CD4-positive, alpha-beta T cell treated with Interleukin-10 for 1 hour (primary cell): Measurements from ENCODE around the gene NPR2.

ENCODE experiments used
- DNase-seq: peaks from one replicate; pipeline ENCODE4 v3.0.0-alpha.2; 2020

Gene NPR2

GRCh38 chr9:35766997-35767396 is 24.4 kb upstream of the NPR2 start:
- DNase-seq = no peak

GRCh38 chr9:35767458-35767857 is 23.9 kb upstream of the NPR2 start:
- no peak for DNase-seq

GRCh38 chr9:35769763-35770162 is 21.6 kb upstream of the NPR2 start:
- no peak for DNase-seq

- no peak for DNase-seq
Measured at GRCh38 chr9:35771075-35771433, 20.3 kb upstream of the NPR2 start.

GRCh38 chr9:35771534-35771933 is 19.9 kb upstream of the NPR2 start:
- DNase-seq = no peak

GRCh38 chr9:35771943-35772342 is 19.4 kb upstream of the NPR2 start:
- no peak for DNase-seq

- DNase-seq = no peak
Measured at GRCh38 chr9:35774907-35775635, 16.3 kb upstream of the NPR2 start.

GRCh38 chr9:35776018-35776417 is 15.4 kb upstream of the NPR2 start:
- no peak for DNase-seq

- DNase-seq = no peak
Measured at GRCh38 chr9:35778496-35778895, 12.9 kb upstream of the NPR2 start.

GRCh38 chr9:35781066-35781465 is 10.3 kb upstream of the NPR2 start:
- DNase-seq = no peak

GRCh38 chr9:35783418-35783817 is 8.0 kb upstream of the NPR2 start:
- no peak for DNase-seq

GRCh38 chr9:35789541-35789940 is 1.9 kb upstream of the NPR2 start:
- DNase-seq = no peak

- no peak for DNase-seq
Measured at GRCh38 chr9:35790025-35790384, 1.4 kb upstream of the NPR2 start.

- DNase-seq = peak; percentile 79
Measured at GRCh38 chr9:35790385-35791296, 750 bp upstream of the NPR2 start.

GRCh38 chr9:35792024-35792813 is 828 bp downstream of the NPR2 start:
- no peak for DNase-seq

GRCh38 chr9:35792826-35793225 is 1.4 kb downstream of the NPR2 start:
- DNase-seq = no peak

GRCh38 chr9:35793461-35793860 is 2.1 kb downstream of the NPR2 start:
- no peak for DNase-seq

GRCh38 chr9:35795695-35796094 is 4.3 kb downstream of the NPR2 start:
- no peak for DNase-seq

GRCh38 chr9:35797311-35798109 is 6.1 kb downstream of the NPR2 start:
- DNase-seq = no peak

- no peak for DNase-seq
Measured at GRCh38 chr9:35798658-35799374, 7.4 kb downstream of the NPR2 start.

- DNase-seq = no peak
Measured at GRCh38 chr9:35800530-35800929, 9.1 kb downstream of the NPR2 start.
